ENCODE measurements around the gene KY.

The KY gene

DNA sequence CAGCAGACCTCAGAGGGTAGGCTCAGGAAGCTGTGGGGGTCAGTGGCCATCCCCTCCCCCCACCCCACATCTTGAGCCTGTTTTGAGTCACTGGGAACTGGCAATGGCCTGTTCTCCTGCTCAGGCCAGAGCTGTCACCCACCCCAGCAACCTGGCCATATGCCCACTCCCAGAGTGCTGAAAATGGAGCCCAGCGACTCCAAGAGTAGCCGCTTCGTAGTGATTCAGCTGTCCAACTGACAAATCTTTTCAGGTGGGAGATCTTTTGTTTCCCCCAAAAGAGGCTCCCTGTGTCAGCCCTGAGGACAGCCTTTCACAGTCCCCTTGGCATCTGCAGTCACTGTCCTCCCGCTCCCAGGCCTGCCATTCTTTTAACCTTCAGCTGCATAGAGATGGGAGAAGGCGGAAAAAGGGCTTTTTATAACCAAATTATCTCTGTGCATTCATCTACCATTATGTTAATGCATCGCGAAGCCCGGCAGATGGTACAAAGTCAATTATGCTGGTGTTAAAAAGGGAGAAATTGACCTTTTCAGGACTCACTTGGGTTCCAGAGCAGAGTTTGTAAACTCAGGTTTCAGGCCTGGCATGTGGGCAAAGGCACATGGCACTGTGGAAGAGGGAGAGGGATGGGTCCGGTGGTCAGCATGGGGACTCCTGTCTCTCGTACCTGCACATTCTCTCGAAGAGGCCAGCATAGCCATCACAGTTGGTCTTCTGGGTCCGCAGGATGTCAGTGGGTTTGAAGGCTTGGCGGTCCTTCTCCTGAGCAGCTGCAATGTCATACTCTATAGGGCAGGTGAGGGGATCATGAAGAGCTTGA is 32.1 kb downstream of the KY start:
- DNase-seq: no peak

DNA sequence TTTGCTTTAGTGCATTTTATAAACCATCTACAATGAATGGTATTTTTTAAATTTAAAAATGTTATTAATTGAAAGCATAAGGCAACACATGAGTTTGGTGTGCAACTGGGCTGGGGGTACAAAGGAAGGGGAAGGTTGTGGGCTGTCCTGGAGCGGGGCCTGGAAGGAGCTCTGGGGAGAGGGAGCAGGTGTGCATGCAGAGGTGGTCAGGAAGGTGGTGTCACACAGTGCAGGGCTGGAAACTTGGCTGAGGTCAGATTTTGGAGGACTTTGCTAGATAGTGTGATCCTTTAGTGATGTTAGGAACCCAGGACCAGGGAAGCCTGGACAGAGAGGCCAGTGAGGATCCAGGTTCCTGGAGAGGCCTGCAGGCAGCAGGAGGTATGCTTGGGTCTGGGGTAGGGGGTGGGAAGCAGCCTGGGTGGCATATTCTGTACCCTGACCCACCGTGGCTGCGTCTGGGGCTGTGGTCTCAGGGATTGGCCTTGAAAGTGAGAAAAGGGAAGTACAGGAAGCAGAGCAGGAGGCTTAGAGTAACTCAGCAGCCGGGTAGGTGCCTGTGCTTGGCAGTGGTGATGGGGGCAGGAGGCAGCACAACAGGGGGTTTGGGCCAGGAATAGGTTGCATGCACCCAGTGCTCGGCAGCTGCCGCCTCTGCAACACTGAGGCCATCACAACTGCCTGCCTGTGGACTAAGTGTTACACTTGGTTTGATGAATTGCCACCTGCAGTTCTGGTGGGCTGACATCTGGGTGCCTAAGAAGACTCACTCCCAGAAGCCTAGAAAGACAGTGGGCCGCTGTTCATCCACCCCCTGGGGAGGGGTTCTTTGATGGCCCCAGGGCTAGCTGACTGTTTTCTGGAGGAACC is 33.0 kb downstream of the KY start:
- DNase-seq: no peak

DNA sequence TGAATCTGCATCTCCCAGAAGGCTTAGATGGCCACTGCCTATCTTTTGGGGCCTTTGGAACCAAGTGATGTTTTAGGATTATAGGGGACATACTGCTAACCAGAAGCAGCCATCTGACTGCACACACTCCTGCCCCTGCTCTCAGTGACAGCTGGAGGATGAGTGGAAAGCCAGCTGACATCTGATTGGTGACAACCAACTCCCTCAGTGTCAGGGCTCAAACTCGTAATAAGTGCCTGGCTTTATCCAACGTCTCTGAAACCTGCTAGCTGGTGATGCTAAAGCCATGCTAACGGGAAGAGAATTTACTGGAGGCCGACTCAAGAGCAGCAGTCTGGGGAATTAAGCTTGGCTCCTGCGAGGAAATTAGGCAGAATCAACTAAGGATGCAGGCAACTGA is 35.1 kb downstream of the KY start:
- DNase-seq: no peak

DNA sequence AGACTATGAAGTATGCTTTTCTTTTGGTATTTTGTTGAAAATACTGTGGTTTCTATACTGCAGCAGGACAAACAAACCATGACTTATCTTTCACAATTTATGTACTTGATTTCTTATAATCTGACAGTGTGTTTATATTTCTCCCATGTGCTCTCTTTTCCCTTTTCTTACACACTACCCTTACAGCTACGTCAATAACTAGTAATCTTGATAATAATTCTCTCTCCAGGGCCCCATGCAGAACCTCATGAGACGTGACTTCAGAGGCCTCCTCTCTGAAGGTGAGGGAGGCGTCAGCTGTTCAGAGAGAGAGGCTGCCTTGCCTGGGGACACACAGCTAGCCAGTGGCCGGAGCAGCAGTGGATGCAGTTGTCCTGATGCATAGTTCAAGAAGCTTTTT is 35.9 kb downstream of the KY start:
- no peak for DNase-seq

DNA sequence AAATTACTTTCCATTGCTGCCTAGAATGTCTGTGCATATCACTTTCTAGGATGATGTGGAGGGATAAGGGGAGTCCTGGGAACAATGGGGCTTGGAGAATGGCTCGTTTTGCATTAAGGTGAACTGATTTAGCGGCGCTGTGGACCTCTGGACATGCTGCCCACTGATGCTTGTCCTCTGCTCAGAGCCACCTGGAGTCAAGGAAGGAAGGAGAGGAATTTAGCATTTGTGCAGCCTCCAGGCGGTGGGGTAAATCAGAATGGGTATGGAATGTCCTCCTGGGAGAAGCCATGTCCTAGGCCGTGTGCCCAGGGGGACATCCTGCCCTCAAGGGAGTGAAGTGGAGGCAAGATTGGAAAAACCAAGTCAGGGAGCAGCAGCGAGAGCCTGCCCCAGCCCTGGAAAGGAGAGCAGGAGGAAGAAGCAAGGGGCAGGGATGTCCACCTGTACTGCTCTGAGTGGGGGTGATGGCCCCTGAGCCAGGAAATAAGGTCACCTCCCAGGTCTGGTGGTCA is 37.8 kb downstream of the KY start:
- DNase-seq: no peak

DNA sequence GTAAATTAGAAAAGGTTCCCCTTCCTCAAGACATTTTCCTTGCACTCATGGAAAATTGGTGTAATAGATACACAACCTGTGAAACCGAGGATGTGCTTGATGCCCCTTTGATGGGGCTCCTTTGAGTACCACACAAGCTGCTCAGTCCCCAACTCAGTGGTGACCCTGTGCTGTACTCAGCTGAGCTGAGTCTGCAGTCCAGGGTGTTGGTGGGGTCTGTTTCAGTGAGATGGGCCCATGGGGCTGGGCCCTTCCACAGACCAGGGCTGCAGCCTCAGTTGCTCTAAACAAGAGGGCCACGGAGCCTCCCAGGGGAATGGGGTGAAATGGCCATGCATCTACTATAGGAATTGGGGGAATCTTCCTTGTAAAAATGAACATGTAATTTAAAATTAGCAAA is 39.3 kb downstream of the KY start:
- no peak for DNase-seq

DNA sequence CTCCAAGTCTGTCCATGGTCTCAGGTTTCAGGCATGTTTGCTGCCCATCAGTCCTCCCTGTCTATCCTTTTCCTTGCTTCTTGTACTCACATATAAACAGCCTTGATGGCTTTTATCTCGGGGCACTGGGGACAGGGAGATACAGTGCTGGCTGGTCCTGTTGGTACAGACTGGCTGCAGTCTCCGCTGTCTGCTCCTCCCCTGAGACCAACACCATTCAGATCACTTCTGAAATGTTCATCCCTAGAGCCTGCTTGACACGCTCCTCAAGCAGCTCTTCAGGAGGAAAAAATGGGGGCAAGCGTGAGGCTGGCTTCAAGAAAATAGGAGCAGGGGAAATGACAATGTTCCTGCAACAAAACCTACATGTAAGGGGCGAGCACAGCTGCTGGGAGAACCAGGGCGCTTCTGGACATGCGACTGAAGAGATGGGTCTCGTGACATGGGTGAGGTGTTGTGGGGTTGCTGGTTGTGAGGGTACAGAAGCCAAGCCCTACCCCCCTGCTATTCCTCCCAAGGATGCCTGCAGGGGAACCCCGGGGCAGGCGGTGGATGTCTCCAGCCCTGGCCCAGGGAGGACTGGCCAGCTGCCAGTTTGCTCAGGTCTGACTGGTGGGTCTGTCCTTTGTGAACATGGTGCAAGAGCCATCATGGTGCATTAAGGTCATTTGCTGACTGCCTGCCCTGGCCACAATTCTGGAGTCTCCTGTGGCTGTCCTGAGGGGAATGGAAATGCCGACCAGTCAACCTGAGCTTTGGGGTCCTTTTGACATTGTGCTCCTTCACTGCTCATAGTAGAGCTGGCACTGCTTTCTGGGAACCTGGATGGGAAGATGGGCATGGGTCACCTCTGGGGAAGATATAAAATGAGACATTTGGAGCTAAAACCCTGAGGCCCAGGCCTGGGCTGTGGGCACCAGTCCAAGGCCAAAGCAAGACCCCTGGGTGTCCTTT is 40.1 kb downstream of the KY start:
- no peak for DNase-seq

DNA sequence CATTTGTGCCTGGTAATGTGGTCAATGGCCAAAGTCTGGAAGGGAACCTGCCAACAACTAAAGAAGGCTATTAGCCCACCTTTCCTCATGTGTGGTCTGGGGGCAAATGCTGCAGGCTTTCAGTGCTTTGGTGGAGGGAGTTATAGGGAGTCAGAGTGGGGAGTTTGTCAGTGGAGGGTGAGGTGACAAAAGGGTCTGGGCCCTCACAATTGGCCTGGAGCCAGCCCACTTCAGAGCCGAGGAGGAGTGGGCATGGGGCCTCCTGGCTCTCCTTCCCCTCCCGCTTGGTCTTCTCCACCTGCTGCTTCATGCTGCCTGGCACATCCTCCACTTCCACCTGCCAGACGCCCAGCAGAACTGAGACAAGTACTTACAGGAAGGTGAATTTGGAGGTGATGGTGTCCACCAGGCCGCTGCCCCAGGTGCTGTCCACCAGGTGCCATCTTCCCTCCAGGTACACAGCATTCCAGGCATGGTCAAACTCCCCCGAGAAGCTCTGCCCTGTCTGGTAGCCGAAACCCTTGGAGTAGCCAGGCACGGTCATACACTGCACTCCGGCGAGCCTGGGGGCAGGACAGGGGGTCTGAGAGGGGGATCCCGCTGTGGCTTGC is 40.9 kb downstream of the KY start:
- DNase-seq: no peak

DNA sequence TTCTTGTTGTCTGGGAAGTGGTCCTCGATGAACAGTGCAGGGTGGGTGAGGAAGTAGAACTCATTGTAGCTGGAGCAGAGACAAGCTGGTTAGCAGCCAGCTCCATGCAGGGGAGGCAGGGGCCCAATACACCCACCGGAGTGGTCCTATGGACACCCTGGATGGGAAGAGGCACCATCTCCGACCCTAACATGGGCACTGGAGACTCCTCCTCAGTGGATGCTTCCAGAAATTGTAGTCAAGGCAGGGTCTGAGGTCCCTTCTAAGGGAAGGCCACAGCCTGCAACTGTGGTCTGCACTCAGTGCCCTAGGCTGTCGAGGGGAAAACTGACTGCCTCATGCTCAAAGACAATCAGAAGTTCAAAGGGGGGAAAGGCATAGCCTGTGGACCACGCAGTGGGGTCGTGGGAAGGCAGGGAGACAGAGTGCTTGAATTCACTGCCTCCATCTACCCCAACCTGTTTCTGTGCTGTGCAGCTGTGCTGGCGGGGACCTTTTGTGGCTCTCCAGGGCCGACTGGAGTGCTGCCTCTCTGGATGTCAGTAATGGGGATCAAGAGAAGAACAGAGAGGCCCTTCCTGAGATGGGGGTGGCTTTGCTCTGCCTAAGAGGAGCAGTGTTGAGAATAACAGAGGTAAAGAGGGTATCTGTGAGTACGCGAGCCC is 41.9 kb downstream of the KY start:
- no peak for DNase-seq

DNA sequence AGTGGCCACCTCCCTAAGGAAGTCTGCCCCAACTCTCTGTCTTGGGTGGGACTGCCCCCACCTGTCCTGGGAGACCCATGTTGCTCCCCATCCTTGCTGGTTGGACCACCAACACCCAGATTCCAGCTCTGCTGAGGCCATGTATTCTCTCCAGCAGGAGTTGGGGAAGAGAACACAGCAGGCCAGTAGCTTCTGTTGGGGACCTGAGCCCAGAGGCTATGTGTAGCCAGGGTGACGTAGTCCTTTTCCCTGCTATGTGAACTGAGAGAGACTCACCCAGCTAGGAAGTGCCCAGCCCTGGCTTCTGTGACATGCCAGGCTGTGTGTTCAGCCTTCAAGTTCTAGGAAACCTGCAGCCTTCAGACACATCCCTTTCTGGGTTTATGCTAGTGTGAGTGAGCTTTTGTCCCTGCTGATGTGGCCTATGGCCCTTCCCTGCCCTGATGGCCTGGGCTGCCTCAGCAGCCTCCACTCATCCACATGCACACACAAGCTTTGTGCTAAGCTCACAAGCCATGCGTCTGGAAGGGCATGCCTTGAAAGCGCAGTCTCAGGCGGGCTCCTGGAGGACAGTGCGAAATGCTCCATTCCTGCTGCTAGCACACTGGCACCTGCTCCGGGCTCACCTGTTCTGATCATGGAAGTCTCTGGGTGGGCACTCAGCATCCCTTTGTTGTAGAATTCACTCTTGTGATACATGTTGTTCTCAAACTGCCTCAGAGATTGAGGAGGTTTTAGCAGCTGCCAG is 42.6 kb downstream of the KY start:
- no peak for DNase-seq

DNA sequence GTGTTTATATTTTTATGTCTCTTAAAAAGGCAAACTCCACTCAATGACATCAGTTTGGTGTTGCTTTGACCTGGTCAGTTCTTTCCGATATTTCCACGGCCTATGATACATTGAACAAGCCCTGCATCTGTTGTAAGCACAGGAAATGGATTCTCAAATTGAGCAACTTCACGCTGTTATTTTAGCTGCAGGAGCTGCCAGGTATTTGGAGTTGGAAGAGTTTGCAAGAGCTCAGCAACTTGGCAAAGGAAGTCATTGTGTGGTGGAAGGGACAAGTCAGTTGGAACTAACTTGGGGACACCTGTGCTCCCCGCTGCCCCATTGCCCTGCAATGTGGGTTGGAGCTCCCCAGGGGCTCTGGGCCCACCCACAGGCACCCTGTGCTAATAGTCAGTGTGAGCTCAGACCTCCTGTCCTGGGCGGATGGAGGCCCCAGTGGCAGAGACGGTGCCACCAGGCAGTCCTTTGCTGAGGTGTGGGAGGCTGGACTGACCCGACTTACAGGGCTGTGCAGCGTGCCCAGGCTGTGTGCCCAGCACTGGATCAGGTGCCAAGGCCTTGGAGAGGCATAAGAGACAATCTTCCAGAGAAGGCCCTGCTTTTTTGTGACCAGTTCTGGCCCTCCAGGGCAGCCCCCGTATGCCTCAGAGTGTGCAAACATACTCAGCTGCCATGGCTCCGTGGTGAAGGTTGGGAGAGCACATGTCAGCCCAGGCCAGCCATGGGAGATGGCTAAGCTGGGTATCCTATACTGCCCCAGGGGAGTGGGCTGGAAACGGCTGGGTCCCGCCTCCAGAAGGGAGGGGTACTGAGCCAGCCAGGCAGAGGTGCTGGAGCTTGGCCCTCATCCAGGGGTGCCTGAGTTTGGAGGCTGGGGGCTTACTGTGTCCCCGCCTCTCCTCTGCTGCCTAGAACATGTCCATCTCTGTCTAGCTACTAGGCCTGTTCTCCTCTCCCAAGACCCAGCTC is 43.5 kb downstream of the KY start:
- DNase-seq: no peak

DNA sequence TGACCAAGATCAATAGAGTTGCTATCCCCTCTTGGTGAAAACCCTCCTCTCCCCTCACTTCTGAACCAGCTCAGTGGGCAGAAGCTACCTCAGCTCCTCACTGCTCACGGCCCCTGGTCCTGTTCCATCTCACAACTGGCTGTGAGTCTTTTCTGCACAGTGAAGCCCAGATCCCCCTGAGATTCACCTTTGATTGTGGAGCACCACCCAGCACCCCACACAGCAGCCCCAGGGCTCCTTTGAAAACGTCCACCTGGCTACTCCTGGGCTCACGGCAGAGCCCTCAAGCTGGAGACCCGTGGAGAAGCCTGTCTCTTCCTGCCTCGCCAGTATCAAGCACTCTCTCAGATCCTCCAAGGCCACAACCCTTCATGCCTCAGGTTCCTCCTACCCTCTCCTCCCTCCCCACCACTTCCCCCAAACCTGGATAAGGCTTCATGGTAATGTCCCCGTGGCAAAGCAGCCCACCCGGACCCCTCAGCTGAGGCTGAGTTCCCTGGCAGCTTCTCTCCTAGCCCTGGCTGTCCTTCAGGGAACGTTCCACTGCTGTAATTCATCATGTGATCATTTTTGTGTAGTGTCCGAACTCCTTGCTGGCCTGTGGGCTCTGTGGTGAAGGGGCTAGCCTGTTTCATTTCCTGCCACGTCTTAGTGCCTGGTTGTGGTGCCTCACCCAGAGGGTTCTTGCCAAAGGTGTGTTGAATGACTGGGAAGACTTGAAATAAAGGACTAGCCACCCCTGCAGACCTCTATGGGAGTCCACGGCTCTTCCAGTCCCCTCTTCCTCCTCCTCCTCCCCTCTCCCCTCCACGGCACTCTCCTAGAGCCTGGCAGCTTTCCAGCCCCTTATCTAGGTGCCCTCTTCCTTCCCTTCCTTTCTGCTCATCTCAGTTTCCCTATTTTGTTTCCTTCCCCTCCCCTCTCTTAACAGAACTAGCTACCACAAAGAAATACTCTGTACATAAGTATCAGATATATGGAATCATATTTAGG is 44.5 kb downstream of the KY start:
- no peak for DNase-seq

DNA sequence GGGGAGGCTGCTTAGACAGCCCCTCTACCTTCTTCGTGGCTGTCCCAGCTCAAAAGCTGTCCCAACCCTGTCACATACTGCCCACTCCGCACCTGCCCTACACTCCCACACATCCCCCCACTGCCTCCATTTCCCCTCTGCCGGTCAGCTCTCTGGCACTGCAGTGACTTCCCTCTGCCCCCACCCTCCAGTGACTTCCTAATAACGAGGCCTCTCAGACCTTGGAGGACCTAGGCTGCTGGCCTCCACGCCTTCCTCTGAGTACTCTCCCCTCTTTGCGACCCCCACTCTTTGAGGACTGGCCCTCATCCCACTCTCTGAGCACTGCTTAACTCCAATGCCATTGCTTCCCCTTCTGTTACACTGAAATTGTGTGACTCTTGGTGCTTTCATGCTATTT is 45.3 kb downstream of the KY start:
- DNase-seq: no peak

DNA sequence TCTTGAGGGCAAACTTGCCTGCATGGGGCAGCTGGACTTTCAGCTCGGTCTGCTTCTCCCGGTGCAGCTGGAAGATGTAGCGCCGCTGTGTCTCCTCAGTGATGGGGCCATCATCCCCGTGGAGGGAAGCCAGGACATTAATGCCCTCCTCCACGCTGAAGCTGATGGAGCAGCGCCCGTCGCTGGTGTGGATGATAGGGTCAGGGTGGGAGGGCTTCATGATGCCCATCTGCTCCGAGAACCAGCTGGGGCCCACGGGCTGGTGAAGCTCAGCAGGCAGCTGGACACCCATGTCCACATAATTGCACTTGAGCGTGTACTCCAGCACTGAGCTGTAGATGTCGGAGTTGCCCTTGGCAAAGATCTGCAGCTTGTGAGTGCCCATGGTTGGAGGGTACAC is 46.9 kb downstream of the KY start:
- DNase-seq: no peak

DNA sequence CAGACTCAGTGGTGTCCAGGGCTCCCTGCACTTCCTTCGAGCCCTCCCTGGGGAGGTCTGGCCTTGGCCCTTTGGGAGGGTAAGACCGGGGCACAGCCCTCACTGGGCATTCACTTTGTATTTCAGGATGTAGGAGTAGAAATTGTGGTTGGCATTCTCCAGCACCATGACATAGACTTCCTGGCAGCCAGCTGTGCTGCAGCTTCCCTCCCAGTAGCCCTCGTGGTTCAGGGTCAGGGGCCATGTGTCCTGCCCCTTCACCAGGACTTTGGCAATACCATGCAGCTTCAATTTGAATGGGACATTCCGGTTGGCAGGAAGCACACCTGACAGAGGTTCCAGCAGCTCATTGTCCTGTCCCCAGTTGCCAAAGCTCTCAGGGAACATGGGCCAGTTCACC is 47.3 kb downstream of the KY start:
- no peak for DNase-seq

DNA sequence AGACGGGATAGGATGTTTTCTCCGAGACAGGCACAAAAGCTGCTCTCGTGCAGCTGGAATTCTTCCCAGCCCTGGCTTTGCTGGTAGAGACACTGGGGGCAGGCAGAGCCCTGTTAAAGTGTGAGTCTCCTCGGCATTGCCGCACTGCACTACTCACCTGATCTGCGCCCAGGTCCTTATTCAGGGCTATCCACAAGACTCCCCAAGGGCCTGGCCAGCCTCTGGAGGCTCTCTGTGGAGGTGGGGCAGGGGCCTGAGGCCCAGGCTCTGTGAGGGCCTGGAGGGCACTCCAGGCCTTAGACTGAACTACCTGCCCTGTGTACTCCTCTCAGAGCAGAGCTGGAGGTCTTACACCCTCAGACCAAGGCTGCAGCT is 48.4 kb downstream of the KY start:
- peak in 1 of 2 experiments; percentile 25 for DNase-seq

DNA sequence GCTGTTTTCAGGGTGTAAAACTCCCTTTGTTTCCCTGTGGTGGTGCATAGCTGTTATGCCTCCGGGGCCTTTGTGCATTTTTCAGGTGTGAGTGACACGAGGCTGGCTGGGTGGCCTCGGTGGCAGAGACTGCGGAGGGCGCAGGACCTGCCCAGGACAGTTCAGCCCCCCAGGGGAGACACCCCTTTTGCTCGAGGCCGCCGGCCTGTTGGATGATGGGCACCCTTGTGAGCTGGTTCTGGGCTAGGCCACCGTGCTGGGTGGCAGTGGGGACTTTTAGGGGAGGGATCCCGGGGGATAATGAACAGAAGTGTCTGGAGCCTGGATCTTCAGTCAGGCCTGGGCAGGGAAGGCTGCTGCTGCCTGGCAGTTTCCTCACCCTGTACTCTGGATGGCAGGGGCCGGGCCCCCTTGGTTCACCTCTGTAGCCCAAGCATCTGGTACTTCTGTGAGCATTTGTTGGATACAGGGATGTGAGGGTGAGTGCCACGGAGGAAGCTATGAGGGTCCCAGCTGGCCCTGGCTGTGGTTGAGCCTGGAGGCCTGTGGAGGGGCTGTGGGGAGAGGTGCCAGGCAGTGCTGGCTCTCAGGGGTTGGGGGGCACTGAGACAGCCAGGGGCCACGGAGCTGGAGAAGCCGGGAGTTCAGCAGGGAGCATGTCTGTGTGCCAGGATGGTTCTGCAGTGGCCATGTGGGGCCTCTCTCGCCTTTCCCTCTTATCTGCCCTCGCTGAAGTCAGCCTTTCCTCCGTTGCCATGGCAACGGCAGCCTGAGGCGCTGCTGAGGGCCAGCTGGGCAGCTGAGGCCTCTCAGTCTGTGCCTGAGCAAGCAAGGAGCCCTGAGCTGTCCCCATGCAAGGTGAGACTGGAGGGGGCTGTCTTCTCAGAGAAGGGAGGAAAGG is 49.0 kb downstream of the KY start:
- DNase-seq: peak in 1 of 2 experiments; percentile 37
